ENCODE results near the gene MCRIP2.
"Not testable (repeated sequence)": the region's sequence is repeated elsewhere in the genome, so short reads cannot be mapped to it uniquely, and the experiment has no call there.

Gene MCRIP2, protein sequence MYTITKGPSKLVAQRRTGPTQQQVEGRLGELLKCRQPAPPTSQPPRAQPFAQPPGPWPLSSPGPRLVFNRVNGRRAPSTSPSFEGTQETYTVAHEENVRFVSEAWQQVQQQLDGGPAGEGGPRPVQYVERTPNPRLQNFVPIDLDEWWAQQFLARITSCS

GRCh38 chr16:641326-642188, at the start of gene MCRIP2:
Gene MCRIP2, plus strand, starts transcription at chr16:641828. Its CDS starts 164 bp downstream, at chr16:641992.
- DNase-seq (ENCODE audit: low read depth in 3 of 3), result peak; percentile 37 to 82 (median 58)

GRCh38 chr16:591892-592517, 49.6 kb upstream of the MCRIP2 start:
- no peak for DNase-seq (ENCODE audit: low read depth in 3 of 3)

- no peak for DNase-seq (ENCODE audit: low read depth in 3 of 3)
Measured at GRCh38 chr16:592518-593306, 48.9 kb upstream of the MCRIP2 start.

DNA sequence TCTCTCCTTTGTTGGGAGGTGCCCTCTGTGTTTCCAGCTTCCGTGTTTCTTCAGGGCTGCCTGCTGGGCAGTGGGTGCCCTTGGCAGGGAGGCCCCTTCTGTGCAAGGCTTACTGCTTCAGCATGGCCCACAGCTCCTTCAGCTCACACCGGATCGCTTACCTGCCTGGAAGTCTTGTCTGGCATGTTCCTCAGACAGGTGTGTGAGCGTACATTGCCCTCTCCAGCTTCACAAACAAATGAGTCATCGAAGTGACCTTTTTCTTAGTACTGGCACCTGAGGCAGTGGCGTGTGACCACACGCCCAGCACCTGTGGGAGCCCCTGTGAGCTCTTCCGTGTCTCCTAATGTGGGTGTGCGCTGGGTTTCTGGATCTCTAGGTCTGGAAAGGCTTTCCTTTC, 48.2 kb upstream of the MCRIP2 start:
- no peak for DNase-seq (ENCODE audit: low read depth in 3 of 3)

- DNase-seq (ENCODE audit: low read depth in 3 of 3), result no peak
Measured at GRCh38 chr16:593807-594206, 47.8 kb upstream of the MCRIP2 start.

DNA sequence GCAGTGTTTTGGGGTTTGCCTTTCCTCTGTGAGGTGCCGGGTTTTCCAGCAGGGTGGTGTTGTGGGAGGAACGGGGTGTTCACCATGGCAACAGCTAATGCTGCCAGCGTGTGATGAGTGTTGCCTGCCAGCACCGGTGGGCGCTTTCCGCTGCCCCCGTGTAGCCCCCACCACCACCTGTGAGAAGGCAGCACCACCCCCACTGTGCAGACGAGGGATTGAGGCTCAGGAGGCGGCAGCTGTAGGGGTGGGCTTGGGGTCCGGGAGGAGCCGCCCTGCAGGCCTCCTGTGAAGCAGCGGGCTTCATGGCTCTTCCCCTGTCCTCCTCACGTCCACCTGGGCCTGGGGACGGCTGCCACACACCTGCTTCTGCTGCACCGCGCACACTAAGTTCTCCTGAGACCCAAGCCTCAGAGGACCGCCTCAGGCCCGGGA, 46.5 kb upstream of the MCRIP2 start:
- DNase-seq (ENCODE audit: low read depth in 3 of 3), result no peak

- no peak for DNase-seq (ENCODE audit: low read depth in 3 of 3)
Measured at GRCh38 chr16:595942-596735, 45.5 kb upstream of the MCRIP2 start.

GRCh38 chr16:596736-597060, 44.9 kb upstream of the MCRIP2 start:
- DNase-seq (ENCODE audit: low read depth in 3 of 3), result no peak

GRCh38 chr16:597655-598054, 44.0 kb upstream of the MCRIP2 start:
- not testable (repeated sequence) for DNase-seq (ENCODE audit: low read depth in 3 of 3)

GRCh38 chr16:598823-599739, 42.5 kb upstream of the MCRIP2 start:
- no peak for DNase-seq (ENCODE audit: low read depth in 3 of 3)

DNA sequence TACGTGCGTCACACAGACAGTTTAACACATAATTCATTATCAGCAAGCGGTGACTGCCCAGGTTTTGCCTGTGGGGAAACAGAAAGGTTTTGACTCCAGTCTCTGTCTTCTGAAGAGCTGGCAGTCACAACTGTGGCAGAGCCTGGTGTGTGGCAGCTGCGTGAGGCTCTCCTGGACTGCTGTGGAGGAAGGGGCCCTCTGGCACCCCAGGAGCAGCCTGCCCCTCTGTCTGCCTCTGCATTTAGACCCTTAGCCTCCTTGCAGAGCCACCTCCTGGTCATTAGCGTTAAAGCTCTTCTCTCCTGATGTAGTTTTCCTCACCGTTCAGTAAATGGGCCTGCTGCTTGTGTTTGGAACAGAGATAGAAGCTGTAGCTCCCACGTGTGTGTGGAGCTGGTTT, 40.8 kb upstream of the MCRIP2 start:
- DNase-seq (ENCODE audit: low read depth in 3 of 3), result no peak

- no peak for DNase-seq (ENCODE audit: low read depth in 3 of 3)
Measured at GRCh38 chr16:603933-604332, 37.7 kb upstream of the MCRIP2 start.

- no peak for DNase-seq (ENCODE audit: low read depth in 3 of 3)
Measured at GRCh38 chr16:606656-607307, 34.8 kb upstream of the MCRIP2 start.

- peak in 1 of 3 experiments; percentile 65 for DNase-seq (ENCODE audit: low read depth in 3 of 3)
Measured at GRCh38 chr16:608019-608418, 33.6 kb upstream of the MCRIP2 start.

DNA sequence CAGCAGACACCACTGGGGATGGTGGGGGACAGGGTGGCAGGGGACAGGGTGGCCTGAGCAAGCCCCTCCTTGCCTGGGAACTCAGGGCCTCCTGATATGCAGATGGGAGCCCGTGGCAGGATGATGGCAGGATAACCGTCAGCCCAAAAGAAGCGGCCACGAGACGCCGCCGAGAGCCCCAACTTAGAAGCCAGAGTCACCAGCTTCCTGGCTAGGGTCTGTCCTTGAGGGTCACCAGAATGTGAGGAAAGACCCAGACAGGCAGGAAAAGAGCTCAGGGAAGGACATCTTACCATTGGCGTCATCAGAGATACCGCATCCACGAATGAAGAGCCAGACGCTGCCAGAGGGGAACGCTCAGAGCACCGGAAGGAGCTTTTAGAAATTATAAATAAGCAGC, 32.3 kb upstream of the MCRIP2 start:
- no peak for DNase-seq (ENCODE audit: low read depth in 3 of 3)

GRCh38 chr16:609984-610383, 31.6 kb upstream of the MCRIP2 start:
- no peak for DNase-seq (ENCODE audit: low read depth in 3 of 3)

- peak in 2 of 3 experiments; percentile 30 to 61 for DNase-seq (ENCODE audit: low read depth in 3 of 3)
Measured at GRCh38 chr16:610513-611381, 30.9 kb upstream of the MCRIP2 start.

GRCh38 chr16:615122-615521, 26.5 kb upstream of the MCRIP2 start:
- no peak for DNase-seq (ENCODE audit: low read depth in 3 of 3)

Data from stimulated activated CD4-positive, alpha-beta T cell treated with anti-CD3 and anti-CD28 coated beads, TNF-alpha, amount 100 ng/mL, for 24 hours (primary cell).